CD14-positive monocyte (primary cell): ENCODE results near the gene RETREG3. TPM values are rescaled to one million over a fixed set of nuclear protein-coding genes. Genes with fewer than 3 reads are reported as not detected.

Experiments
- DNase-seq, 3 donors: peaks; one replicate each; pipeline ENCODE4 v3.0.0-alpha.2; 2011 to 2022
- H2AFZ ChIP-seq: 2 replicates; pipeline ENCODE4 v1.6.0; 2012; ENCODE audit warnings: mild to moderate bottlenecking, low read depth, low read length, inconsistent platforms; ENCODE audit not compliant: insufficient read depth, poor library complexity, severe bottlenecking
- H3K27ac ChIP-seq, 2 donors: 1 replicate in 1 of 2; 2 replicates in 1 of 2; pipeline ENCODE4 v1.5.1; 2012 to 2013; ENCODE audit warnings: low read length in 2 of 2, control low read depth in 1 of 2, inconsistent platforms in 1 of 2, low read depth in 1 of 2, mild to moderate bottlenecking in 1 of 2
- H3K27me3 ChIP-seq, 2 donors: one replicate each; pipeline versions ENCODE4 v1.6.0 to v1.6.1; 2011 to 2013; ENCODE audit warnings: low read length in 2 of 2; ENCODE audit not compliant: control insufficient read depth in 2 of 2, insufficient read depth in 2 of 2
- H3K36me3 ChIP-seq, 2 donors: replicated peaks in 1 of 2; 1 replicate in 1 of 2; 2 replicates in 1 of 2; pipeline versions ENCODE4 v1.5.1 to v1.6.1; 2012 to 2013; ENCODE audit warnings: low read length in 2 of 2, control low read depth in 1 of 2, inconsistent platforms in 1 of 2, mild to moderate bottlenecking in 1 of 2; ENCODE audit not compliant: insufficient read depth in 2 of 2, control insufficient read depth in 1 of 2
- H3K4me1 ChIP-seq, 2 donors: 1 replicate in 1 of 2; 2 replicates in 1 of 2; pipeline versions ENCODE4 v1.5.1 to v1.6.1; 2012 to 2013; ENCODE audit warnings: low read length in 2 of 2, control low read depth in 1 of 2, inconsistent platforms in 1 of 2, mild to moderate bottlenecking in 1 of 2, moderate library complexity in 1 of 2; ENCODE audit not compliant: insufficient read depth in 2 of 2, control insufficient read depth in 1 of 2
- H3K4me2 ChIP-seq: replicated peaks from 2 replicates; pipeline ENCODE3; 2012; ENCODE audit warnings: low read length, moderate library complexity, mild to moderate bottlenecking; ENCODE audit not compliant: poor library complexity, severe bottlenecking; ENCODE audit errors: extremely low read depth
- H3K4me3 ChIP-seq, 3 experiments: fragments of 200-600 bp in 1 of 3; sonication (generic) in 1 of 3; replicated peaks in 1 of 3; 1 replicate in 2 of 3; 2 replicates in 1 of 3; pipeline ENCODE4 v1.5.1; 2011 to 2013; ENCODE audit warnings: low read length in 3 of 3, mild to moderate bottlenecking in 3 of 3, control low read depth in 2 of 3, low read depth in 2 of 3, inconsistent platforms in 1 of 3, moderate library complexity in 1 of 3
- H3K79me2 ChIP-seq: 2 replicates; pipeline ENCODE4 v1.6.0; 2012; ENCODE audit warnings: mild to moderate bottlenecking, control low read depth, inconsistent platforms, low read length, moderate library complexity; ENCODE audit not compliant: insufficient read depth
- H3K9ac ChIP-seq: 2 replicates; pipeline ENCODE4 v1.6.0; 2017; ENCODE audit warnings: low read length, mild to moderate bottlenecking; ENCODE audit not compliant: insufficient read depth, poor library complexity, severe bottlenecking
- H3K9me3 ChIP-seq, 2 donors: replicated peaks in 1 of 2; 1 replicate in 1 of 2; 2 replicates in 1 of 2; pipeline versions ENCODE4 v1.5.1 to v1.6.1; 2012 to 2013; ENCODE audit warnings: low read length in 2 of 2, control low read depth in 1 of 2; ENCODE audit not compliant: control insufficient read depth in 1 of 2, insufficient read depth in 1 of 2
- H4K20me1 ChIP-seq: 2 replicates; pipeline ENCODE4 v1.6.0; 2012; ENCODE audit warnings: mild to moderate bottlenecking, low read length, control low read depth, moderate library complexity; ENCODE audit not compliant: insufficient read depth
- H3K27ac Mint-ChIP-seq, 7 donors: one replicate each; pipeline ENCODE4 v1.8.0; 2020; ENCODE audit warnings: mild to moderate bottlenecking in 7 of 7, mixed read lengths in 7 of 7, moderate library complexity in 6 of 7, inconsistent platforms in 2 of 7
- H3K27me3 Mint-ChIP-seq, 3 donors: one replicate each; pipeline ENCODE4 v1.8.0; 2021 to 2022; ENCODE audit warnings: low read depth in 3 of 3, mild to moderate bottlenecking in 3 of 3, mixed read lengths in 3 of 3, moderate library complexity in 3 of 3, inconsistent platforms in 1 of 3
- H3K36me3 Mint-ChIP-seq, 2 donors: one replicate each; pipeline ENCODE4 v1.8.0; 2020; ENCODE audit warnings: mixed read lengths in 2 of 2, inconsistent platforms in 1 of 2, mild to moderate bottlenecking in 1 of 2
- H3K4me1 Mint-ChIP-seq: one replicate; pipeline ENCODE4 v1.8.0; 2020; ENCODE audit warnings: mild to moderate bottlenecking, mixed read lengths
- H3K4me3 Mint-ChIP-seq, 2 donors: one replicate each; pipeline ENCODE4 v1.8.0; 2020; ENCODE audit warnings: mild to moderate bottlenecking in 2 of 2, mixed read lengths in 2 of 2, moderate library complexity in 1 of 2
- H3K9me3 Mint-ChIP-seq, 7 donors: one replicate each; pipeline ENCODE4 v1.8.0; 2020 to 2022; ENCODE audit warnings: mixed read lengths in 7 of 7, mild to moderate bottlenecking in 6 of 7, moderate library complexity in 6 of 7, inconsistent platforms in 2 of 7
- WGBS: methylation state at CpG from one replicate; pipeline ENCODE4 v1.1.5; 2013; ENCODE audit warnings: missing lambda C conversion rate; ENCODE audit not compliant: insufficient coverage; 5-methylcytosine and 5-hydroxymethylcytosine counted together
- intact Hi-C, 2 donors: fragments of 100-400 bp; cut with micrococcal nuclease; formaldehyde crosslinking; loops; one replicate each; pipeline versions ENCODE4 v1.15.0 to v1.15.1; 2023
- polyA plus RNA-seq, 3 donors: library from polyadenylated mRNA; depleted of rRNA in 1 of 3; unstranded in 2 of 3; stranded (reverse) in 1 of 3; fragments of 300-500 nt in 2 of 3; fragments of >200 nt in 1 of 3; fragmentation: Illumina TruSeq in 2 of 3; gene quantifications; 1 replicate in 2 of 3; 2 replicates in 1 of 3; pipeline ENCODE4 v1.2.3, GENCODE V29; 2012 to 2021
- TF ChIP-seq, protein P1 (sequence below): fragments of 200-600 bp; IDR thresholded peaks from one replicate; pipeline ENCODE4 v1.8.0; 2022; ENCODE audit warnings: antibody characterized with exemption, mild to moderate bottlenecking

RETREG3 gene
- polyA plus RNA-seq, 3 donors: 34.0 to 69.9 (median 69.9) TPM

DNA sequence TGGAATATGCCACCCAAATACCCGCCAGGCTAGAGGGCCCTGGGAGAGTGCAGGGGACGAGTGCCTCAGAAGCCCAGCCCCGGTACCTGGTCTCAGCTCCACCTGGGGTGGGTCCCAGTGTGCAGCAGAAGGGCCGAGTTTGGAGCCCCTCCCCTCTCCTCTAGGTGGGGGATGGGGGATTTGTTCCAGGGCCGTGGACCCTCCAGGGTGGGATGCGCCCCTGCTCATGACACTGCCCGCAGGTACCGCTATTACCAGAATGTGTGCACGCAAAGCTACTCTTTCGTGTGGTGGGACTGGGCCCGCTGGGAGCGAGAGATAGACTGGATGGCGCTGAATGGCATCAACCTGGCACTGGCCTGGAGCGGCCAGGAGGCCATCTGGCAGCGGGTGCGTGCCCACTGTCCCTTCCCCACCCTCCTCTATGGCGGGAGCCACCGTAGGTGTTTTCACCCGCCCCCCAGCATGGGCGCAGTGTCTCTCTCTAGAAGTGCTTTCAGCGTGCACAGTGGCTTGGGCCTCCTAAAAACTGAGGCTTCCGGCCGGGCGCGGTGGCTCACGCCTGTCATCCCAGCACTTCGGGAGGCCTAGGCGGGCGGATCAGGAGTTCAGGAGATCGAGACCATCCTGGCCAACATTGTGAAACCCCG lies 71.9 kb downstream of the RETREG3 start:
- Mint-ChIP-seq H3K36me3 (peaks cover 26 to 43% of the 10 kb centered on the region in 2 donors), H3K4me1 (peaks cover 26% of the 10 kb centered on the region), H3K9me3 (no peaks in the 10 kb centered on the region), H3K4me3 (peak overlapping the region; percentile 80 to 88), H3K27me3 (no peaks in the 10 kb centered on the region), H3K27ac (peak overlapping the region in 2 of 7 donors; percentile 62 to 87)
- WGBS: 95% methylated on average over 18 of the region's 31 CpGs
- H3K9me3 ChIP-seq: no peaks in the 10 kb centered on the region
- peaks cover 27 to 36% of the 10 kb centered on the region in 2 donors for H3K36me3 ChIP-seq
- H3K4me1 ChIP-seq: peaks cover 22 to 28% of the 10 kb centered on the region in 2 donors
- peak overlapping the region in 1 of 2 donors; percentile 64 for H3K27ac ChIP-seq
- TF ChIP-seq, protein P1, sequence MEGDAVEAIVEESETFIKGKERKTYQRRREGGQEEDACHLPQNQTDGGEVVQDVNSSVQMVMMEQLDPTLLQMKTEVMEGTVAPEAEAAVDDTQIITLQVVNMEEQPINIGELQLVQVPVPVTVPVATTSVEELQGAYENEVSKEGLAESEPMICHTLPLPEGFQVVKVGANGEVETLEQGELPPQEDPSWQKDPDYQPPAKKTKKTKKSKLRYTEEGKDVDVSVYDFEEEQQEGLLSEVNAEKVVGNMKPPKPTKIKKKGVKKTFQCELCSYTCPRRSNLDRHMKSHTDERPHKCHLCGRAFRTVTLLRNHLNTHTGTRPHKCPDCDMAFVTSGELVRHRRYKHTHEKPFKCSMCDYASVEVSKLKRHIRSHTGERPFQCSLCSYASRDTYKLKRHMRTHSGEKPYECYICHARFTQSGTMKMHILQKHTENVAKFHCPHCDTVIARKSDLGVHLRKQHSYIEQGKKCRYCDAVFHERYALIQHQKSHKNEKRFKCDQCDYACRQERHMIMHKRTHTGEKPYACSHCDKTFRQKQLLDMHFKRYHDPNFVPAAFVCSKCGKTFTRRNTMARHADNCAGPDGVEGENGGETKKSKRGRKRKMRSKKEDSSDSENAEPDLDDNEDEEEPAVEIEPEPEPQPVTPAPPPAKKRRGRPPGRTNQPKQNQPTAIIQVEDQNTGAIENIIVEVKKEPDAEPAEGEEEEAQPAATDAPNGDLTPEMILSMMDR: no peak
- H2AFZ ChIP-seq: no peak overlapping the region
- peak overlapping the region; percentile 72 for H3K9ac ChIP-seq
- peaks cover 16% of the 10 kb centered on the region for H4K20me1 ChIP-seq
- peak overlapping the region in 2 of 3 experiments; percentile 44 to 89 for H3K4me3 ChIP-seq
- DNase-seq: no peak
- no peaks in the 10 kb centered on the region for H3K27me3 ChIP-seq
- peaks cover 13% of the 10 kb centered on the region for H3K79me2 ChIP-seq
- intact Hi-C loops: no loop called here
- H3K4me2 ChIP-seq: peak overlapping the region; percentile 95

- Histone ChIP-seq H3K36me3 (peaks cover 24 to 29% of the 10 kb centered on the region in 2 donors), H4K20me1 (peaks cover 16% of the 10 kb centered on the region), H3K27me3 (no peaks in the 10 kb centered on the region), H3K9me3 (no peaks in the 10 kb centered on the region), H3K4me2 (peak overlapping the region; percentile 95), H3K79me2 (peaks cover 13% of the 10 kb centered on the region), H3K9ac (peak overlapping the region; percentile 72), H3K27ac (peak overlapping the region in 1 of 2 donors; percentile 89), H3K4me3 (peak overlapping the region; percentile 44 to 89 (median 75)), H3K4me1 (peaks cover 25 to 32% of the 10 kb centered on the region in 2 donors), H2AFZ (peak overlapping the region; percentile 83)
- Mint-ChIP-seq H3K4me1 (peaks cover 29% of the 10 kb centered on the region), H3K27ac (peak overlapping the region in 6 of 7 donors; percentile 43 to 87 (median 54)), H3K36me3 (peaks cover 23 to 35% of the 10 kb centered on the region in 2 donors), H3K4me3 (peak overlapping the region; percentile 80 to 88), H3K27me3 (peaks cover 0 to 3% (median 0%) of the 10 kb centered on the region in 3 donors), H3K9me3 (no peaks in the 10 kb centered on the region)
- DNase-seq: peak; percentile 39 to 50 (median 46)
- intact Hi-C loops: no loop called here
- WGBS: under 1% methylated on average over 52 of the region's 65 CpGs
- TF ChIP-seq, protein P1: no peak
Observed at GRCh38 chr17:42536372-42537155, 72.6 kb downstream of the RETREG3 start.
